ENCODE results near the gene UVSSA.

DNA sequence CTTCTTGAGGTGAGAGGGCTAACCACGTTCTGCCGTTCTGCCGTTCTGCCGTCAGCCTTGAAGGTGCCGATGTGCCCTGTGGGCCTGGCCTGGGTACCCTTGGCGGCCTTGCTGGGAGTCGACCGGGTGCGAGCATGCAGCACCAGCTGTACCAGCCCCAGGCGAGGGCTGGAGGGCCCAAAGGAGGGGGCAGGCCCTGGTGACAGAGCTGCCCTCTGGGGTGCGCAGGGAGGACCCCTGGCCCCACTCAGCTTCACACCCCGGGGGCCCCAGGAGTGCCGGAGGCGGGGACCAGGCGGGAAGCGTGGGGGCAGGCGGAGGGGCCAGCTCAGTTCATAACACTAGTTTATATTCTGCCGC lies 22.1 kb downstream of the UVSSA start:
- TF ChIP-seq, protein P1, sequence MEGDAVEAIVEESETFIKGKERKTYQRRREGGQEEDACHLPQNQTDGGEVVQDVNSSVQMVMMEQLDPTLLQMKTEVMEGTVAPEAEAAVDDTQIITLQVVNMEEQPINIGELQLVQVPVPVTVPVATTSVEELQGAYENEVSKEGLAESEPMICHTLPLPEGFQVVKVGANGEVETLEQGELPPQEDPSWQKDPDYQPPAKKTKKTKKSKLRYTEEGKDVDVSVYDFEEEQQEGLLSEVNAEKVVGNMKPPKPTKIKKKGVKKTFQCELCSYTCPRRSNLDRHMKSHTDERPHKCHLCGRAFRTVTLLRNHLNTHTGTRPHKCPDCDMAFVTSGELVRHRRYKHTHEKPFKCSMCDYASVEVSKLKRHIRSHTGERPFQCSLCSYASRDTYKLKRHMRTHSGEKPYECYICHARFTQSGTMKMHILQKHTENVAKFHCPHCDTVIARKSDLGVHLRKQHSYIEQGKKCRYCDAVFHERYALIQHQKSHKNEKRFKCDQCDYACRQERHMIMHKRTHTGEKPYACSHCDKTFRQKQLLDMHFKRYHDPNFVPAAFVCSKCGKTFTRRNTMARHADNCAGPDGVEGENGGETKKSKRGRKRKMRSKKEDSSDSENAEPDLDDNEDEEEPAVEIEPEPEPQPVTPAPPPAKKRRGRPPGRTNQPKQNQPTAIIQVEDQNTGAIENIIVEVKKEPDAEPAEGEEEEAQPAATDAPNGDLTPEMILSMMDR (IDR thresholded peaks at IDR 0.05 in 4 of 5, conservative IDR thresholded peaks at IDR 0.05 in 1 of 5): no peak
- TF ChIP-seq POLR2A (IDR thresholded peaks at IDR 0.05): no peak

All from gastrocnemius medialis (tissue), 4 donors.